Fibroblast of lung (primary cell): ENCODE results near the gene MVP. TPM values are rescaled to one million over a fixed set of nuclear protein-coding genes. Genes with fewer than 3 reads are reported as not detected.
A peak's percentile ranks its signal among the peaks of the same experiment; 100 is the strongest.
"Not testable (repeated sequence)": the region's sequence is repeated elsewhere in the genome, so short reads cannot be mapped to it uniquely, and the experiment has no call there.

ENCODE experiments used
- DNase-seq, 2 donors: peaks; one replicate each; pipeline versions ENCODE4 v3.0.0 to v3.0.0-alpha.2; 2010; ENCODE audit warnings: low read depth in 2 of 2
- H2AFZ ChIP-seq: 2 replicates; pipeline ENCODE4 v1.5.1; 2012; ENCODE audit warnings: low read length, control low read depth, inconsistent platforms
- H3K27ac ChIP-seq: 2 replicates; pipeline ENCODE4 v1.5.1; 2011; ENCODE audit warnings: low read length, control low read depth; ENCODE audit not compliant: insufficient read depth
- H3K27me3 ChIP-seq: 2 replicates; pipeline ENCODE4 v1.5.1; 2011; ENCODE audit warnings: mild to moderate bottlenecking, low read length; ENCODE audit not compliant: control insufficient read depth, insufficient read depth
- H3K36me3 ChIP-seq: 2 replicates; pipeline ENCODE4 v1.5.1; 2011; ENCODE audit warnings: low read length; ENCODE audit not compliant: control insufficient read depth, insufficient read depth
- H3K4me1 ChIP-seq: 2 replicates; pipeline ENCODE4 v1.5.1; 2011; ENCODE audit warnings: low read length; ENCODE audit not compliant: control insufficient read depth, insufficient read depth; ENCODE audit errors: extremely low read depth
- H3K4me2 ChIP-seq: 2 replicates; pipeline ENCODE4 v1.5.1; 2011; ENCODE audit warnings: low read length, control low read depth; ENCODE audit not compliant: insufficient read depth; ENCODE audit errors: extremely low read depth
- H3K4me3 ChIP-seq, 4 experiments: fragments of 200-600 bp in 1 of 4; sonication (generic) in 1 of 4; replicated peaks in 1 of 4; 2 replicates each; pipeline ENCODE4 v1.5.1; 2011 to 2016; ENCODE audit warnings: low read length in 4 of 4, low read depth in 3 of 4, mild to moderate bottlenecking in 3 of 4, control low read depth in 2 of 4, inconsistent platforms in 1 of 4, mixed read lengths in 1 of 4; ENCODE audit not compliant: insufficient read depth in 1 of 4; ENCODE audit errors: control extremely low read depth in 1 of 4
- H3K79me2 ChIP-seq: 2 replicates; pipeline ENCODE4 v1.5.1; 2012; ENCODE audit warnings: mild to moderate bottlenecking, low read length, inconsistent platforms; ENCODE audit not compliant: control insufficient read depth, insufficient read depth
- H3K9ac ChIP-seq: 2 replicates; pipeline ENCODE4 v1.5.1; 2011; ENCODE audit warnings: mild to moderate bottlenecking, low read length, control low read depth; ENCODE audit not compliant: insufficient read depth
- H3K9me3 ChIP-seq: 2 replicates; pipeline ENCODE4 v1.5.1; 2012; ENCODE audit warnings: low read depth, low read length; ENCODE audit not compliant: control insufficient read depth, insufficient read depth
- H4K20me1 ChIP-seq: 2 replicates; pipeline ENCODE4 v1.5.1; 2011; ENCODE audit warnings: low read length; ENCODE audit not compliant: control insufficient read depth, insufficient read depth; ENCODE audit errors: extremely low read depth
- EZH2 ChIP-seq: IDR thresholded peaks from 2 replicates; pipeline ENCODE4 v1.5.1; 2012; ENCODE audit warnings: low read length, control low read depth, mild to moderate bottlenecking; ENCODE audit errors: missing control alignments
- polyA plus RNA-seq, 2 donors: library from polyadenylated mRNA; depleted of rRNA in 1 of 2; stranded (reverse) in 1 of 2; unstranded in 1 of 2; fragments of >200 nt; gene quantifications; 2 replicates each; pipeline ENCODE4 v1.2.1, GENCODE V29; 2011 to 2012; ENCODE audit warnings: missing spikeins in 1 of 2
- total RNA-seq: library from RNA; depleted of rRNA; stranded (reverse); fragments of >200 nt; gene quantifications from 2 replicates; pipeline ENCODE4 v1.2.1, GENCODE V29; 2014
- TF ChIP-seq, protein P1 (sequence below), 2 donors: IDR thresholded peaks in 1 of 2; conservative IDR thresholded peaks in 1 of 2; 1 replicate in 1 of 2; 2 replicates in 1 of 2; pipeline ENCODE4 v1.5.1; 2011 to 2012; ENCODE audit warnings: low read length in 2 of 2, control low read depth in 1 of 2, inconsistent platforms in 1 of 2, low read depth in 1 of 2, mild to moderate bottlenecking in 1 of 2

MVP gene
- total and polyA plus RNA-seq, 2 donors (not counting 1 experiment from before 2014, with no cell fraction given) = 208 to 518 TPM

GRCh38 chr16:29791845-29792807 lies 28.1 kb upstream of the MVP start:
- Histone ChIP-seq H3K9me3 (no peaks in the 10 kb centered on the region), H3K27ac (peak overlapping the region; percentile 60), H3K79me2 (peaks cover 55% of the 10 kb centered on the region), H3K4me2 (peak overlapping the region; percentile 95), H3K36me3 (no peaks in the 10 kb centered on the region), H4K20me1 (no peaks in the 10 kb centered on the region), H3K4me1 (no peaks in the 10 kb centered on the region), H3K27me3 (no peaks in the 10 kb centered on the region), H3K4me3 (peak overlapping the region; percentile 56 to 92 (median 86)), H2AFZ (no peak overlapping the region), H3K9ac (no peak overlapping the region)
- TF ChIP-seq EZH2 = no peak
- TF ChIP-seq, protein P1, sequence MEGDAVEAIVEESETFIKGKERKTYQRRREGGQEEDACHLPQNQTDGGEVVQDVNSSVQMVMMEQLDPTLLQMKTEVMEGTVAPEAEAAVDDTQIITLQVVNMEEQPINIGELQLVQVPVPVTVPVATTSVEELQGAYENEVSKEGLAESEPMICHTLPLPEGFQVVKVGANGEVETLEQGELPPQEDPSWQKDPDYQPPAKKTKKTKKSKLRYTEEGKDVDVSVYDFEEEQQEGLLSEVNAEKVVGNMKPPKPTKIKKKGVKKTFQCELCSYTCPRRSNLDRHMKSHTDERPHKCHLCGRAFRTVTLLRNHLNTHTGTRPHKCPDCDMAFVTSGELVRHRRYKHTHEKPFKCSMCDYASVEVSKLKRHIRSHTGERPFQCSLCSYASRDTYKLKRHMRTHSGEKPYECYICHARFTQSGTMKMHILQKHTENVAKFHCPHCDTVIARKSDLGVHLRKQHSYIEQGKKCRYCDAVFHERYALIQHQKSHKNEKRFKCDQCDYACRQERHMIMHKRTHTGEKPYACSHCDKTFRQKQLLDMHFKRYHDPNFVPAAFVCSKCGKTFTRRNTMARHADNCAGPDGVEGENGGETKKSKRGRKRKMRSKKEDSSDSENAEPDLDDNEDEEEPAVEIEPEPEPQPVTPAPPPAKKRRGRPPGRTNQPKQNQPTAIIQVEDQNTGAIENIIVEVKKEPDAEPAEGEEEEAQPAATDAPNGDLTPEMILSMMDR (conservative IDR thresholded peaks at IDR 0.05 in 1 of 2, IDR thresholded peaks at IDR 0.05 in 1 of 2; ENCODE audit: low read depth in 1 of 2, low read length in 2 of 2) = no peak
- DNase-seq = no peak

DNA sequence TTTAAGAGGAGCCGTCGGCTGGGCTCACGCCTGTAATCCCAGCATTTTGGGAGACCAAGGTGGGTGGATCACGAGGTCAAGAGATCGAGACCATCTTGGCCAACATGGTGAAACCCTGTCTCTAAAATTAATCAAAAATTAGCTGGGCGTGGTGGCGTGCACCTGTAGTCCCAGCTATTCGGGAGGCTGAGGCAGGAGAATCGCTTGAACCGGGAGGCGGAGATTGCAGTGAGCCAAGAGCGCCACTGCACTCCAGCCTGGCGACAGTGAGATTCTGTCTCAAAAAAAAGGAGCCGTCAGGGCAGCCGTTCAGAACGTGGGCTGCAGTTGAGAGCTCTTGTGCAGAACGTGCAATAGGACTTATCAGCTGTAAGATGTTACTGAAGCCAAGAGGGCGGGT lies 27.1 kb upstream of the MVP start:
- H3K4me1 ChIP-seq, H3K4me2 ChIP-seq, H3K9ac ChIP-seq, H3K4me3 ChIP-seq, H3K9me3 ChIP-seq, DNase-seq, H3K27ac ChIP-seq, H3K27me3 ChIP-seq, H2AFZ ChIP-seq, H3K36me3 ChIP-seq, H4K20me1 ChIP-seq: not testable (repeated sequence)
- peaks cover 55% of the 10 kb centered on the region for H3K79me2 ChIP-seq

- Histone ChIP-seq H4K20me1 (no peaks in the 10 kb centered on the region), H3K4me3 (no peak overlapping the region), H3K36me3 (peaks cover 14% of the 10 kb centered on the region), H3K79me2 (peaks cover 55% of the 10 kb centered on the region), H3K9ac (no peak overlapping the region), H3K27me3 (no peaks in the 10 kb centered on the region), H2AFZ (no peak overlapping the region), H3K4me2 (no peak overlapping the region), H3K9me3 (no peaks in the 10 kb centered on the region), H3K27ac (no peak overlapping the region), H3K4me1 (no peaks in the 10 kb centered on the region)
- DNase-seq = no peak
- TF ChIP-seq EZH2 = no peak
- TF ChIP-seq, protein P1 (conservative IDR thresholded peaks at IDR 0.05 in 1 of 2, IDR thresholded peaks at IDR 0.05 in 1 of 2; ENCODE audit: low read depth in 1 of 2, low read length in 2 of 2) = no peak
Observed at GRCh38 chr16:29794231-29794710, 26.0 kb upstream of the MVP start.
